Measurements from ENCODE around the gene SDK1.

Gene SDK1

DNA sequence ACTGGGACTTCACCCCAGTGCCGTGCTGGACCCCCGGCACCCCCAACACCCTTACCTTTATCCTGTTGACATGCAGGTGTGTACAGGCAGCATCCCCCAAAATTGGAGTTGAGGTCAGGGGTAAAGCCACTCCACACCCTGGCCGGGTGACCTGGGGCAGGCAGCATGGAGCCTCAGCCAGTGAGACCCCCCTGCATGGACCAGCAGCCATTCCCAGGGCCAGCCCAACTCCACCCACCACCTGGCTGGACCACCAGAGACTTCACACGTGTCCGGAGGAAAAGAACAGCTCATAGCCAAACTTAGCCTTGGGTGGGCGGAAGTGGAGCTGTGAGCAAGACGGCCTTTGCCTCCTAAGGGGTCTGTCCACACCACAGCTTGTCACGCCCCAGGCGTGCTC lies 968.0 kb downstream of the SDK1 start:
- DNase-seq (ENCODE audit: low read depth in 2 of 2), result no peak

DNA sequence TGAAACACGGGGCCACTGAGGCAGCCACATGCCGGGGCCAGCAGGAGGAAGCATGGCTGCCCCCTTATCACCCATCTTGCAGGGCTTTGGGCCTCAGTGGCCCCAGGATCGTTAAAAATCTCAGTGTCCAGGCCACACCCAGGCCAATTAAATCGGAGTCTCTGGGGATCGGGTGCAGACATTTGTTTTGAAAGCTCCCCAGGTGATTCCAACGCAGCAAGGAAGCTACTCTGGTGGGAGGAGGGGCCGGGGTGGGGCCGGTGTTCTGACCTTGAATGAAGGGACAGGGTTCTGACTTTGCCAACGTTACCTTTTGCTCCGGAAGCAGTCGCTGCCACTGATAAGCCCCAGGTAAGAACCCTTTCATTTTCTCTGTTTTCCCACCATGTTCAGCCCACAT lies 968.7 kb downstream of the SDK1 start:
- DNase-seq (ENCODE audit: low read depth in 2 of 2), result no peak

DNA sequence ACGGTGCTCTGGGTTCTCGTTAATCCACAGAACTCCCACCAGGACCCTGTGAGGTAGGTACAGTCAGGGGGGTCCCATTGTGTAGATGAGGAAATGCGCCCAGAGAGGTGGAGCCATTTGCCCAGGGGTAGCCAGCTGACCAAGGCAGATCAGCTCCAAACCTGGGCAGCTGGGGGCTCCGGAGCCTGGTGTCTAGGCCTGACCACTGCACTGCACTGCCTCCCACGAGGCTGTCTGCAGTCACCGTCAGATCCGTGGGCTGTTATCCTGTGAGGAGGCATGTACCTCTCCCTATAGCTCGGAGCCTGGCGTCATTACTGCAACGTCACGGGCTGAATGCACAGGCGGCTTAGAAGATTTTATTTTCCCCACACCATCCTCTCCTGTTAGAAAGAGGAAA lies 969.2 kb downstream of the SDK1 start:
- no peak for DNase-seq (ENCODE audit: low read depth in 2 of 2)

DNA sequence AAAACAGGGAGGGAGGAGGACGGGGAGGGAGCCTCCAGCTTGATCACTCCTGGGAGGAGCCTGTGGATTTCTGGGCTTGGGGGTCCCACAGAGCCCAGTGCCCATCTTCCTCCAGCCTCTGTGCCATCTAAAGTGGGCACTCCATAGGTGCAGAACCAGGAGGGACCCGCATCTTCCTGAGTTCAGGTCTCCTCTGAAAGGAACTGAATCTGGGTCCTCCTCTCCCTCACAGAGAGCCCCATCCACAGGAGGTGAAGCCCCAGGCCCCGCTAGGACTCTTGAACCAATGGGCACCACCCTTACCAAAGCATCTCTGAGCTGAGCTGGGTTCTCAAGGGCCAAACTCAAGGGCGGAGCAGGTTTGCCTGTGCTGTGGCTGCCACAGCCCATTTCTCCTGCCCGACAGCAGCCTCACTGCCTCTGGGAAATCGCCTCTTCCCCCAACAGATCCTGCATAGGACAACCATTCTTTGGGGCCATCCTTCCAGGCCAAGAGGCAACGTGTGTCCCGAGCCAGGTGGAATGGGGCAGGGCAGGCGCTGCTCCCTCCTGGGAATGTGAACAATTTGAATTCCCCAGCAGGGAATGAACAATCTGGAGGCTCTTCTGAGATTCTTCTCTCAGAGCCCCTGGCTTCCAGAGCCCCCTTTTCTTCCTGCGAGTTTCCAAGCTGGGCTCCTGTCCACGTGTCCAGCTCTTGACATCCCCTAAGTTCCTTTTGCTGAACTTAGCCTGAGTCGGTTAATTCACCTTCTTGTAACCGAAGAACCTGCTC lies 970.1 kb downstream of the SDK1 start:
- no peak for DNase-seq (ENCODE audit: low read depth in 2 of 2)

DNA sequence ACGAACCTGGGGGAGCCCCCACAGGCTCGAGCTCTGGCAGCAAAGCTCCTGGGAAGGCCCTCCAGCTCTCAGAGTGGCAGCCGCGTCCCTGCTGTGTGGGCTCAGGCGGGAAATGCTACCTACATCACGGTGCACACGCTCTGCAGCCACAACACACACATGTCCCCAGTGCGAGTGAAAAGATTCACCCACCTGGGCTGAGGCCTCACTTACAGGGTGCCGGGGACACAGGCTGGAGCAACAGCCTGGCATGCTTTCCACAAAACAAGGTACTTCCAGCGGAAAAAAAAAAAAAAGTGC lies 970.6 kb downstream of the SDK1 start:
- no peak for DNase-seq (ENCODE audit: low read depth in 2 of 2)

DNA sequence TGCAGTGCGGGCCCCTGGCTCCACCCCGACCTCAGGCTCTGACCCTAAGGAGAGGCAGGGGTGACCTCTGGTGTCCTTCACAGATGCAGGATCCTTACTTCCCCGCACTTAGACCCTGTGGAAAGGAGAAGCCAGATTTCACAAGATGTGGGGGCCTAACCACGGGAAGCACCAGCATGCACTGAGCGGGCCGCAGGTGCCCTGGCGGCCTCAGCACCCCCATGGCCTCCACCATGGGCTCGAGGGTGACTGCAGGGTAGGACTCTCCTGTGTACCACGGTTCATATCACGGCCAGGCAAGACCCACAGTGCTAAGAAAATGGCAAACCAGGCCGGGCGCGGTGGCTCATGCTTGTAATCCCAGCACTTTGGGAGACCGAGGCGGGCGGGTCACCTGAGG lies 971.1 kb downstream of the SDK1 start:
- no peak for DNase-seq (ENCODE audit: low read depth in 2 of 2)

DNA sequence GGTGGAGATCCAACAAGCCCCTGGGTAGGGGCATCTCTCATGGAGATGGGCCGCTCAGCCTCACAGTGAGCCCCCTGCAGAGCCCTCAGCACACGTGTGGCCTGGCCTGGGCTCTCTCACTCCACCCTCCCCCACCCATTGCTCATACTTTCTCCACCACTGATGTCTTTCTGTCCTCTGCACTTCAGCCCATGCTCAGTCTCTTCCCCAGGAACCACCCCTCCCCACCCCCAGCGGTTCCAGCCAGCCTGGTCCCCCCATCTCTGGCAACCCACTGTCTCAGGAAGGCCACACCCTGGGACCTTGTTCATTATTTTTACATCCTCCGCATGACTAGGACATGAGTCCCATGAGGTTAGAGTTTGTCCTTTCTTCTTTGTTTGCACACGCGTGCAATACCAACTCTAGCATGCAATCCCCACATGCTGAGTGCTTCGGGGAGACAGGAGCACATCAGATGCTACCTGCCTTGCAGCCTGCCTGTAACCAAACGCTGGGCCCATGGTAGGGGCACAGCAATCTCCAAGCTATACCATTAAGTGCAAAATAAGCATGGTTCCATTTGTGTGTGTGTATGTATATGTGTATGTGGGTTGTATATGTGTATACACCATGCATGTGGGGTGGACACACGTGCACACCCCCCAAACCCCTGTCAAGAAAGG lies 972.6 kb downstream of the SDK1 start:
- no peak for DNase-seq (ENCODE audit: low read depth in 2 of 2)

DNA sequence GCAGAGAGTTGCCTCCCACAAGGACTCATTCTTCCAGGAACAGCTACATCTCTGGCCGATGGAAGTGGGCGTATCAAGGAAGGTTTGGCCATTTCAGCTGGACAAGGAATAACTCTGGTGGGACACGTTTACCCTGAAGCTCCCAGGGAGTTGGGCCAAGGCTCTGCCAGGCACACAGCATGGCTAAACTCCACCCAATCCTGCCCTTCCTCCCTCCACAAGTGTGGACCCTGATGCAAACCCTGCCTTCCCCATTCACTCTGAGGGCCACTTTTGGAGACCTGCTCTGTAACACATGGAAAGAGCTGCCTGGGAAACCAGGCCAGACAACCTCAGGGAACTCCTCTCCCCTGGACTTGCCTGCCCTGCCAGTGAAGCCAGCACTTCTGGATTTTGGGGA lies 973.2 kb downstream of the SDK1 start:
- DNase-seq (ENCODE audit: low read depth in 2 of 2), result no peak

DNA sequence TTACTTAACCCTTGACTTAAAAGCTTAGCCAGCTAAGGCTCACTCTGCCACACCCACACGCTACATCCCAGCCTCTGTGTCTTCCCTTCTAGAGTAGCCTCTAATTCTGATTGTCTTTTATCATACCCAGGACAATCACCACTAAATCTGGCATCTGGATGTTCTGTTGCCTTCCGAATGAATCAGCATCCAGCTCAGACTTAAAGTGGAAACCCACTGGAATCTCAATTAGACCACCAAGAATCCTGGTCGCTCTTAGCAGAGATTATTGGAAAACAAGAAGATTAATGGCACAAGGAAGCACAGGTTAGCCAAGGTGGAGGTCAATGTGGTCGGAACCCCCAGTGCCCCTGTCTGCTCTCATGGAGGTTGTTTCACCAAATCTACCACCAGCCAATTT lies 976.9 kb downstream of the SDK1 start:
- no peak for DNase-seq (ENCODE audit: low read depth in 2 of 2)

DNA sequence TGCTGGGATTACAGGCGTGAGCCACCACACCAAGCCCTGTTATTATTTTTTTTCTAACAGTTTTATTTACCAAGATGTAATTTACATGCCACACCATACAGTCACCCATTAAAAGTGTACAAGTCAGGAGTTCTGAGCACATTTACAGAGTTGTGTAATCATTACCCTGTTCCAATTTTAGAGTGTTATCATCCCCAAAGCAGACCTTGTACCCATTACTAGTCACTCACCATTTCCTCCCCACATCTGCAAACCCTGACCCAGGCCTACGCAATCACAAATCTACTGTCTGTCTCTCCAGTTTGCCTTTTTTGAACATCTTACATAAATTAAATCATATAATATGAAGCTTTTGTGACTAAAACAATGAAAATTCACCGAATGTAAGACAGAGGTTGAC lies 978.2 kb downstream of the SDK1 start:
- no peak for DNase-seq (ENCODE audit: low read depth in 2 of 2)

DNA sequence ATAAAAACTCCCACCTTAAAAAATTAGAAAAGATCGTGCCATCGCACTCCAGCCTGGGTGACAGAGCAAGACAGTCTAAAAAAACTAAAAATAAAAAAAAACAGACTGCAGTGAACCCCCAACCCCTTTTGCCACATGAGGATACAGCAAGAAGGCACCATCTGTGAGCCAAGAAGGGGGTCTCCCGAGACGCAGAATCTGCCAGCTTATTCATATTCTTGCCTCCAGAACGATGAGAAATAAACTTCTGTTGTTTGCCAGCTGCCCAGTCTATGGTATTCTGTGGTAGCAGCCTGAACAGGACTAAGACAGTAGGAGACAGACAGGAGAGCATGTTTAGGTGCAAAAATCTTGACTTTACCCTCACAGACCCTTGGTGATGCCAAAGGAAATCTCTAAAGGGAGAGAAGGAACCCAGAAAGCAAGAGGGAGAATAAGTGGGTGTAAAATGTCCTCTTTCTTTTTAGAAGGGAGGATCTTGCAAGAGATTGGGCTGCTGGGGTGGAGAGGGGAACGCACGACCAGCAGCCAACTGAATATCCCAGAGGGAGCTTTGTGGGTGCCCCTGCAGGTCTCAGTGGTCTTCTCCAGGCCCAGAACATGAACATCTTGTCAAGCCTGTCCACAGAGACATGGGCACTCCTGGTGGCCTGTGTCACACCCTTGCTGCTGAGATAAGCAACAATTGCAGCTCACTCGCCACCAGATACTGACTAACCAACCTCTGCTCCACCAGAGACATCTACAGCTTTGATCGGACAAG lies 980.4 kb downstream of the SDK1 start:
- no peak for DNase-seq (ENCODE audit: low read depth in 2 of 2)

DNA sequence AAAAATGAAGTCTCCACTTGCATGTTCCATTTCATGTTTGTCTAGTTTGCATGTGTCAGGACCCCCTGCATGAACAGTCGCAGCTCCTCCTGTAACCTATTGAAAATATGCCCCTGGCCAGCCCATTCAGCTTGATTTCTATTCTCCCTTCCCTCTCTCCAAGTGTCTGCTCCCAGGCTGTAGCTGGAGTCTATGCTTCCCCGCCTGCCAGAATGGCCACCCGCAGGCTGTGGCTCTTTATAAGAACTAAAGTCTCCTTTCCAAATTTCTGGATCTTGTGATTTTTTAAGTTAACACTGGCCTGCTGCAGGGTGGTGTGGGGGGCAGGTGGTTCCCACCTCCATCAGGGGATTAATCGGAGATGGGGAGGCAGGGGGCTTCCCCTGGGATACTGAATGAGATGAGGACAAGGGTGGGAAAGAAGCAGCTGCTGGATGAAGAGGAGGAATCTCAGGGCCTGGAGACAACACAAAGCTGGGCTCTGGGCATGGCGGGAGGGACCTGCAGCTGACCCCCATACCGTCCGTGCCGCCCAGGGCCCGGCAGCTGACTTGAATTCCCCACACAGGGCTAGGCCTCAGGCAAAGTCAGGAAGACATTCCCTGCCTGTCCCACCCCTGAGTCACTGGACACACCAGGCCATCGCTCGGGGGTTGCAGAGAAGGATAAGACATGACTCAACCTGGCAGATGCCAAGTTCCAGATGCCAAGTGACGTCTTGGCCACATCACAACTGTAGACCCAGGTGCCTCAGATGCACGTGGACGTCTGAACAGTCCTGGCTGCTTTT lies 981.6 kb downstream of the SDK1 start:
- DNase-seq (ENCODE audit: low read depth in 2 of 2), result no peak

DNA sequence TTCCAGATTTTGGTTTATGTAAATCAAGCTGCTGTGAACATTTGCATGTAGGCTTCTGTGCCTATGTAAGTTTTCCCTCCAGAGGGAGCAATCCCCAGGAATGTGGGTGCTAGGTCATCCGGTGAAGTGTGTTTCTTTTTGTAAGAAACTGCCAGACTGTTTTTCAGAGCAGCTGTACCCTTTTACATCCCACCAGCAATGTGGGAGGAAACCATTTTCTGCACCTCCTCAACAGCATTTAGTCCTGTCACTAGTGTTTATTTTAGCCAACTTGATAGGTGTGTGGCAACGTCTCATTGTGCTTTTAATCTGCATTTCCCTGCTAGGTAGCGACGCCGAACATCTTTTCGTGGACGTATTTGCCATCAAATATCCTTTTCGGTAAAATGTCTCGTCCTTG lies 985.3 kb downstream of the SDK1 start:
- DNase-seq (ENCODE audit: low read depth in 2 of 2), result no peak

DNA sequence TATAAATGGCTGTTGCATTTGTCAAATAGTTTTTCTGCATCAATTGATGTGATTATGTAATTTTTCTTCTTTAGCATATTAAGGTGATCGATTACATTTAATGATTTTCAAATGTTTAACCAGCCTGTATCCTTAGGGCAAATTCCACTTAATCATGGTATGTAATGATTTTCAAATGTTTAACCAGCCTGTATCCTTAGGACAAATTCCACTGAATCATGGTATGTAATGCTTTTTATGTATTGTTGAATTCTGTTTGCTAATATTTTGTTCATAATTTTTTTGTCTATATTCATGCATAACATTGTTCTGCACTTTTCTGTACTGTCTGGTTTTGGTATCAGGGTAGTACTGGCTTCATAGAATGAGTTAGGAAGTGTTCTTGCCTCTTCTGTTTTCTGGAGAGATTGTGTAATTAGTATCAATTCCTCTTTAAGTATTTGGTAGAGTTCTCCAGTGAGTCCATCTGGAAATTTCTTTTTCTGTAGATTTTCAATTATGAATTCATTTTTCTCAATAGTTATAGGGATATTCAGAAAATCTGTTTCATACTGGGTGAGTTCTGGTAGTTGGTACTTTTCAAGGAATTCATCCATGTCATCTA lies 987.8 kb downstream of the SDK1 start:
- DNase-seq (ENCODE audit: low read depth in 2 of 2), result no peak

DNA sequence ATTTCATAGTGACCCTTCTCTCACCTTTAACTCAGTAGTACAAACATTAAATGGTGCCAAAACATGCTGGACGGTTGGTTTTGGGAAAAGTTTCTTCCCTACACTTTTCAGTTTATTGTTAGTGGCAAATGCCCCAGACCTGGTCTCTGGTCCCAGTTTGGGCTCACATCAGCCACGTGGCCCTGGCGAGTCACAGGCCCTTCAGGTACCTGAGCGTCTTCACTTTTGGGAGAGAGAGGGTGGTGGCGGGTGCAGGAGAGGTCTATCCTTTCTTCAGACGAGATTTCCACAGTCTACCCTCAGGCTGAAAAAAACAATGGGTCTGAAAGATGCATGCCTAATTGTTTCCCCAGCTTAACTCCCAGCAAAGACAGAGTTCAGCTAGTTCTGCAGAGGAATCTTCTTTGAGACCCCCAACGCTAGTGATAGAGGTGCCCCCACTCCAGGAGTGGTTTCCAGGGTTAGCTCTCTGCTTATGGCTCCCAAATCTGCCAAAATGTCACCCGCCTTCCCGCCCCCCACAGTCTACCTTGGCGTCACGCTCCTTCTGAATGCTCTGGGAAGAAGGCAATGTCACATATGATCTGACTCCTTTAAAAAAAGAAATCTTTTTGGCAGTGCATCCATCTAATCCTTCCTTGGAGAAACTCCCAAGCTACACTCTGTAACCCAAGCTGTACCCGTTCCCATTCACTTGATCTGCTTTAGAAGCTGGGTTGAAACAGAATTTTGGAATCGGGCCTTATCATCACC lies 996.3 kb downstream of the SDK1 start:
- no peak for DNase-seq (ENCODE audit: low read depth in 2 of 2)

DNA sequence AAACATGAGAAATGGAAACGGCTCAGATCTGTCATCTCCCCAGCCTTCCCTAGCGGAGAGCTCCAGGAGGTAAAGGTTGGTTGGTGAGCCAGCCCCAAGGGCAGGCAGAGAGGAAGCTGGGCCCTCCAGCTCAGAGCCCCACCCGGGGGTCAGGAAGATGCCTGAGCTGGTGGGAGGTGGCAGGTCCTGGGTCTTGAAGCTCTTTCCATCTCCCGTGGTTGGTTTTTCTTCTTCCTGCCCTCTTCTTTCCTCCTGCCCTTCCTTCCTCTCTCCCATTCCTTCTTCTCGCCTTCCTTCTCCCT lies 996.8 kb downstream of the SDK1 start:
- no peak for DNase-seq (ENCODE audit: low read depth in 2 of 2)

DNA sequence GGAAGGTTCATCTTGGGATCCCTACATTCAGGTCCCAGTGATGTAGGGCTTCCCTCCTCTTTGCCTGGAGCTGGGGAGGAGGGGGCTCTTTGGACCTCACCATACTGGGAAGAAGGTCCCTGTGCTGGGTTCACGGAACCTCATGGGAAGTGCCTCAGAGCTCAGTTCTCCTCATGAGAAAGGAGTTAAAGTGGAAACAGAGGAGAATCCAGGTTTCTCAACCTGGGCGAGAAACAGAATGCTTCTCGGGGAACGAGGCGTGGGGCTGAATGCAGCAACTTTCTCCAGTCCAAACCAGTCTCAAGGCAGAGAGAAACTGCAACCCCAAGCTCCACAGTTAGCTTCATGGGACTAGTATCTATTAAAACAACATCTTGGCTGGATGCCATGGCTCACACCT lies 998.4 kb downstream of the SDK1 start:
- no peak for DNase-seq (ENCODE audit: low read depth in 2 of 2)

DNA sequence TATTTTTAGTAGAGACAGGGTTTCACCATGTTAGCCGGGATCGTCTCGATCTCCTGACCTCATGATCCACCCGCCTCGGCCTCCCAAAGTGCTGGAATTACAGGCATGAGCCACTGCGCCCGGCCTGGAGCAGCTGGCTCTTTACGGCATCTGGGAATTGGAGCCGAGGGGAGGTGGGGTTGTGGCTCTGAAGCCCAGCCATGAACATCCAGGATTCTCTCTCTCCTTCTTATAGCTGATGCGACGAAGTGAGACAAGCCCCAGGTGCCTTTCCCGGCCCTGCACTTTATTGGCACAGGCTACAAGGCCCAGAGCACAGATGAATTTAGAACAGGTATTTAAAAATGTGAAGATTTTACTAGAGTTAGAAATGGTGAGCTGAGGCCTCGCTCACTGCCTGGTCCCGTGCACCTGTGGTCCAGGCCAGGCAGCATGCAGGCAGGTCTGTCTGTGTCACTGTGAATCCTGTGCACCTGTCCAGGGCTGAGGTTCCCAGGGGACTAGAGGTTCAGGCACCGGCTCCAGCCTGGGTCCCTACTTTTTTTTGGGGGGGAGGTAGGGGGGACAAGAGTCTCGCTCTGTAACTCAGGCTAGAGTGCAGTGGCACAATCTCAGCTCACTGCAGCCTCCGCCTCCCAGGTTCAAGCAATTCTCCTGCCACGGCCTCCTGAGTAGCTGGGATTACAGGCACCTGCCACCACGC lies 1001.3 kb downstream of the SDK1 start:
- no peak for DNase-seq (ENCODE audit: low read depth in 2 of 2)

DNA sequence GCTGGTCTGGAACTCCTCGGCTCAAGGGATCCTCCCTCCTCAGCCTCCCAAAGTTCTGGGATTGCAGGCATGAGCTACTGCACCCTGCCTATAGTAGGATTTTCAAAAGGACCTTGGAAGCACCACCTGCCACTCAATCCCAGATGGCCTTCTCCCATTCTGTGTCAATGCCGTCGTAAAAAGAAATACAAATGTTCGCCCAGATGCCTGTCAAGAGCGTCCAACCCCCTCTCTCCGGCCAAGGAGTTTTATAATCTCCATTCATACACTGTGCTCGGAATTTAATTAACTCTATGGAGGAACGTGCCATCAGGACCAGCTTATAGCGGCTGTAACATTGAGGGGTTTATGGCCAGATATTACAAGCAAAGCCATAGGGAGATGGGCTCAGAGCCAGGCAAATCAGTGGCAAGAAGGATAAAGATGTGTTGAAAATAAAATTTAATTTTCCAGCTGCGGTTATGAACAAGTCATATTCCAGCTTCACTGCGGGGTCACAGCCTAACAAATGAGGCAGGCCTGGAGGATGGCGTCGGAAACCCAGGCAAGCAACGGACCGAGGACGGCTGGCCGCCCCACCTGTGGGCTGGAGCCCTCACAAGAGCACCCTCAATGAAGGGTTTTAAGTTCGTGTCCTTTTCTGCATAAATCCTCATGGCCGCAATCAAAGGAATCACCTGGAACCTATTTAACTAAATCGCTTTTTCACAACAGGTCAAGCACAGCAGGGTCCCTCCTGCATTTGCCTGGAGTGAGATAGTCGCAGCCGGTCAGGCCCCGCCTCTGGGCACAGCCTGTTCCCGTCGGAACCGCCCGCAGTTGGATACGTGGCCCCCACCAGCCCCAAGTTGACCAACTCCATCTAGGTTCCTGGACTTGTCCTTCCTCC lies 1006.5 kb downstream of the SDK1 start:
- DNase-seq (ENCODE audit: low read depth in 2 of 2), result no peak

DNA sequence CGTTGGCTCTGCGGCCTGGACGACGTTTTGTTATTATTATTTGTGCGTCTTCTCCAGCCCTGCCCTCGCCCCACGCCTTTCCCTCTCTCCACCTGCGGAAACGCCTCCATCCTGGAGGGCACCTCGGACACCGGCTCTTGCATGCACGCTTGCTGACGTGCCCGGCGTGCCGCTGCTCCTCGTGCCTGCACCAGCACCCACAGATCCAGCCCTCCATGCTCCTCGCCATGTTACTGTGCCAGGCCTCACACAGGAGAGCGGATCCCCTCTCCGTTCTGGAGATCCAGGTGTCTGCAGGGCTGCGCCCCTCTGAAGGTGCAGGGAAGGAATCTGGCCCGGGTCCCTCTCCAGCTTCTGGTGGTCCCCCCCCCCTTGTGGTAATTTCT lies 1007.1 kb downstream of the SDK1 start:
- DNase-seq (ENCODE audit: low read depth in 2 of 2), result no peak
